GM10266 (cell line): ENCODE results near the gene CYP27B1.
A peak's percentile ranks its signal among the peaks of the same experiment; 100 is the strongest.

ENCODE experiments used
- DNase-seq: peaks from one replicate; pipeline ENCODE4 v3.0.0; 2012; ENCODE audit errors: extremely low spot score
- CTCF ChIP-seq: IDR thresholded peaks from 2 replicates; pipeline ENCODE4 v1.5.1; 2012; ENCODE audit warnings: mild to moderate bottlenecking, low read depth; ENCODE audit not compliant: control insufficient read depth, insufficient read depth; ENCODE audit errors: missing control alignments

CYP27B1 gene

GRCh38 chr12:57740656-57741412 is 26.0 kb downstream of the CYP27B1 start:
- TF ChIP-seq CTCF, result no peak
- peak; percentile 85 for DNase-seq

GRCh38 chr12:57739914-57740538 is 26.9 kb downstream of the CYP27B1 start:
- TF ChIP-seq CTCF, result no peak
- no peak for DNase-seq

GRCh38 chr12:57739387-57739786 is 27.5 kb downstream of the CYP27B1 start:
- TF ChIP-seq CTCF, result no peak
- no peak for DNase-seq

DNA sequence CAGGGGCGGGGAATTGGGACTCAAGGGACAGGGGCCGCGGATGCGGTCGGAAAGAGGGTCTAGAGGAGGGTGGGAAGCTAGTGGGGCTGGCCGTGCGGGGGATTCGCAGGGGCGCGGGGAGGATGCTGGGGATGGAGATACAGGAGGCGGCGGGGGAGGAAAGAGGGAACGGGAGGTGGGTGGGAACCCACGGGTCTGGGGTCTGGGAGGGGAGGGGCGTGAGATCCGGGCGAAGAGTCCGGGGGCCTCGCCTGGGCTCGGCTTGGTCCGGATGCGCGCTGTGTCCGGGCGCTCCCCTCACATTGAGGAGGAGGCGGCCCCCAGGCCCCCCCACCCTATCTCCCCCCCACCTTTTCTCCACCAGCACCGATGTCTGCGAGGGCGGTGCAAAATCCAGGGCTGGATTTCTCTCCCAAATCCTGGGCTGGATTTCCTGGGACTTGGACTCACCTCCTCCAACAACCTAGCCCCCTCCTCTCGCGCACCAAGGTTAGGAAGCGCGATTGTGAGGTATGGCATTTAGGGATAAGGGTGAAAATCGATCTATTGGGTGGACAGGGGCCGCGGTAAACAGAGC is 28.1 kb downstream of the CYP27B1 start, which contains the start of gene AGAP2:
Gene AGAP2, minus strand, starts transcription at position 82 of the 577 bp plus-strand sequence. CDS start 496 bp downstream, outside the sequence.
- TF ChIP-seq CTCF, result no peak
- no peak for DNase-seq

DNA sequence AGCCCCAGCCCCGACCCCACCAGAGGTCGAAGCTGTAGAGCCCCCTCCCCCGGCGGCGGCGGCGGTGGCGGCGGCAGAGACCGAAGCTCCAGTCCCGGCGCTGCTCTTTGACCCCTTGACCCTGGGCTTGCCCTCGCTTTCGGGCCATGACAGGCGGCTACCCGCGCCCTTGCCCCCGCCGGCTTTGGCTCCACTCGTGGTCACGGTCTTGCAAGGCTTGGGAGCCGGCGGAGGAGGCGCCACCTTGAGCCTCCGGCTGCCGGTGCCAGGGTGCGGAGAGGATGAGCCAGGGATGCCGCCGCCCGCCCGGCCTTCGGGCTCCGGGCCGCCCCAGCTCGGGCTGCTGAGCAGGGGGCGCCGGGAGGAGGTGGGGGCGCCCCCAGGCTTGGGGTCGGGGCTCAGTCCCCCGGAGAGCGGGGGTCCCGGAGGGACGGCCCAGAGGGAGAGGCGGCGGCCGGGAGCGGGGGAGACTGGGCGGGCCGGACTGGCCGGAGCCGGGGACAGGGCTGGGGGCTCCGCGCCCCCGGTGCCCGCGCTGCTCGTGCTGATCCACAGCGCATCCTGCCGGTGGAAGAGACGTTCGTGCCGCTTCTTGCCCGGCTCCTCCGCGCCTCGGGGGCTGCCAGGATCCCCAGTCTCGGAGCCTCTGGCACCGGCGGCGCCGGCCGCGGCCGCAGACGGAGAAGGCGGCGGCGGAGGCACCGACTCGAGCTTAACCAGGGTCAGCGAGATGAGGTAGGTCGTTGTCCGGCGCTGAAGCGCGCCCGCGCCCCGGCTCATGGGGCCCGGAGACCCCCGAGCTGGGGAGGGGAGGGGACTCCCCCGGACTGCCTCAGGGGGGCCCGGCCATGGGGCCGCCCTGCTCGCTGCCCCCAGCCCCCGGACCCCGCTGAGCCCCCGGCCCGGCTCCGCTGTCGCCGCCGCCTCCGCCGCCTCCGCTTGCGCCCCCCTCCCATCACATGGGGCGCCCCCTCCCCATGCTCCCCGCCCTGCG is 29.1 kb downstream of the CYP27B1 start:
- no peak for TF ChIP-seq CTCF
- DNase-seq, result no peak

DNA sequence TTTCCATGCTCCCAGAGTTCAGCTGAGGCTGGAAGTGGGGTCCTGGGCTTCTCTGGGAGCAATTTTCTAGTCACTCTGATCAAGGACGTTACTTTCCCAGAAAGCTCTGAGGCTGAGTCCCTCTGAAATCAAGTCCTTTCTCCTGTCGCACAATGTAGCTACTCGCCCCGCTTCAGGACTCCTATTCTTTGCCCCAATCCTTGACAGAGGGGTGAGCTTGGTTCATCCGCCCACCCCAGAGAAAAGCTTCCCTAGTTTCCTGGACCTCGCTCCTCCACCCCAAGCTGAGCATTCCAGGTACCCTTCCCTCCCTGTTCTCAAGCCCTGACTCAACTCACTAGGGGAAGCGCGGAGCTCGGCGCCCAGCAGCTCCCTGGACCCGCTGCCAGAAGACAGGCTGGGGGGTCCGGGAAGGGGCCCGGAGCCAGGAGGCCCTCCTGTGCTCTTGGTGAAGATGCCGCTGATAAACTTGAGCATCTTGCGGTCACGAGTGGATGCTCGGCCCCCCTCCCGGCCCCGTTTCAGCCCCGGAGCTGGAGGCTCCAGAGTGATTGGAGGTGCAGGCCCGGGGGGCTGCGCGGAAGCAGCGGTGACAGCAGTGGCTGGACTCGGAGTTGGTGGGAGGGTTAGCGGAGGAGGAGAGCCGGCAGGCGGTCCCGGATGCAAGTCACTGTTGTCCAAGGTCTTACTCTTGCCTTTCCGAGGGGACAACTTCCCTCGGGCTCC is 30.0 kb downstream of the CYP27B1 start:
- TF ChIP-seq CTCF, result no peak
- no peak for DNase-seq
